ENCODE measurements around the gene ANGPTL8.

DNA sequence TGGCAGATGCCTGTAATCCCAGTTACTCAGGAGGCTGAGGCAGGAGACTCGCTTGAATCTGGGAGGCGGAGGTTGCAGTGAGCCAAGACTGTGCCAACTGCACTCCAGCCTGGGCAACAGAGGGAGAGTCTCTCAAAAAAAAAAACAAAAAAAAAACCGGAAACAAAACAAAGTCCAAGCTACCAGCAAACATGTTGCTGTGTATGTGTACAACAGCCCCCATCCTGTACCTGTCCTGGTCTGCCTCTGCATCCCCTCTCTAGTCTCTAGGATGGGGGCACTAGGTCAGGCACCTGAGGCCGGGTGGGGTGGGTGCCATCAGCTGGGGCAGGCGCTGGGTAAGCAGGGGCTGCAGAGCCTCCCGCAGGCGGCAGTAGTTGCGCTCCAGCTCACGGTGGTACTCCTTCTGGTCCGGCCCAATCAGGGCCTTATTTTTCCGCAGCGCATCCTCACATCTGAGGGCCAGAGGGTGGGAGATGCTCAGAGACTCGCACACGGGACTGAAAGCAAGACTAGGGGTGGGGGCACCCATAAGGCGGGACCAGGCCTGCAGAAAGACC, 39.3 kb upstream of the ANGPTL8 start:
- TF ChIP-seq POLR2A (IDR thresholded peaks at IDR 0.05) (no peak), CTCF (IDR thresholded peaks at IDR 0.05) (no peak)
